H1 (cell line): ENCODE data around the gene ABCA13.

ENCODE experiments used
- BRCA1 ChIP-seq: IDR thresholded peaks from 2 replicates; pipeline ENCODE4 v1.6.1; 2012; ENCODE audit warnings: low read depth, low read length, improper control_type of control experiment
- CHD2 ChIP-seq: IDR thresholded peaks from 2 replicates; pipeline ENCODE4 v1.6.1; 2012; ENCODE audit warnings: low read length, improper control_type of control experiment
- CREB1 ChIP-seq: IDR thresholded peaks from 2 replicates; pipeline ENCODE4 v1.6.1; 2012; ENCODE audit warnings: inconsistent platforms
- CTCF ChIP-seq, 3 experiments: IDR thresholded peaks; 1 replicate in 2 of 3; 2 replicates in 1 of 3; pipeline versions ENCODE4 v1.5.1 to v1.6.1; 2011; ENCODE audit warnings: low read length in 3 of 3, mild to moderate bottlenecking in 3 of 3, inconsistent platforms in 2 of 3, low read depth in 1 of 3, moderate library complexity in 1 of 3; ENCODE audit not compliant: insufficient read depth in 1 of 3; ENCODE audit errors: control extremely low read depth in 1 of 3
- HDAC6 ChIP-seq: IDR thresholded peaks from one replicate; pipeline ENCODE4 v1.7.1; 2012; ENCODE audit warnings: low read depth, mild to moderate bottlenecking, inconsistent platforms, low read length, moderate library complexity
- KDM5A ChIP-seq: fragments of 200-600 bp; IDR thresholded peaks from 2 replicates; pipeline ENCODE4 v1.7.1; 2012; ENCODE audit warnings: mild to moderate bottlenecking, low read length, inconsistent platforms, mixed read lengths
- POLR2A ChIP-seq, 2 experiments: IDR thresholded peaks; 1 replicate in 1 of 2; 2 replicates in 1 of 2; pipeline ENCODE4 v1.6.1; 2011; ENCODE audit warnings: low read depth in 2 of 2, low read length in 2 of 2, mild to moderate bottlenecking in 2 of 2; ENCODE audit errors: control extremely low read depth in 1 of 2
- POLR2AphosphoS5 ChIP-seq: IDR thresholded peaks from 2 replicates; pipeline ENCODE4 v1.6.1; 2011; ENCODE audit warnings: low read depth, low read length
- RFX5 ChIP-seq: IDR thresholded peaks from 2 replicates; pipeline ENCODE4 v1.6.1; 2011; ENCODE audit warnings: low read depth, low read length, improper control_type of control experiment, borderline replicate concordance
- SAP30 ChIP-seq: fragments of 300-600 bp; sonication (generic); IDR thresholded peaks from 2 replicates; pipeline ENCODE4 v1.7.1; 2012; ENCODE audit warnings: low read length, moderate library complexity, mild to moderate bottlenecking, inconsistent platforms; ENCODE audit not compliant: insufficient read depth, insufficient replicate concordance
- SIRT6 ChIP-seq: IDR thresholded peaks from one replicate; pipeline ENCODE4 v1.7.1; 2012; ENCODE audit warnings: low read length, inconsistent platforms
- SIX5 ChIP-seq: IDR thresholded peaks from 2 replicates; pipeline ENCODE4 v1.6.1; 2011; ENCODE audit warnings: mild to moderate bottlenecking, low read depth, low read length
- SP1 ChIP-seq: IDR thresholded peaks from 2 replicates; pipeline ENCODE4 v1.6.1; 2011; ENCODE audit warnings: low read depth, low read length
- SRF ChIP-seq: IDR thresholded peaks from 2 replicates; pipeline ENCODE4 v1.6.1; 2011; ENCODE audit warnings: mild to moderate bottlenecking, low read depth, low read length, moderate library complexity

DNA sequence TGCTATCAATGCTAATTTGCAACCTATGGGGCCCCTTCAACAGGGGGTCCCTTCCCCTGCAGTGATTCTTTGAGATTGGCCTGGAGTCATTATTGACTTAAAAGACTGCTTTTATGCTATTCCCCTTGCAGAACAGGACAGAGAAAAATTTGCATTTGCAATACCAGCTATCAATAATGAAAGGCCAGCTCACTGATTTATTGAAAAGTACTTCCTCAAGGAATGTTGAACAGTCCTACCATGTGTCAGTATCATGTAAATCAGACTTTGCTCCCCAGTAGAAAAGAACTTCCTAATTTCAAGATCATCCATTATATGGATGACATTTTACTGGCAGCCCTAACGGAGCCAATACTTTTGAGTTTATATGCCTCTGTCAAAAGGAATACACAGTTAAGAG, 29.7 kb upstream of the ABCA13 start:
- TF ChIP-seq CREB1 (no peak), CTCF (IDR thresholded peaks at IDR 0.05; ENCODE audit: control extremely low read depth in 1 of 3, insufficient read depth in 1 of 3, low read depth in 1 of 3, low read length in 3 of 3) (no peak), CHD2 (no peak), SAP30 (no peak), SIX5 (no peak), POLR2A (IDR thresholded peaks at IDR 0.05; ENCODE audit: control extremely low read depth in 1 of 2, low read depth in 2 of 2, low read length in 2 of 2) (no peak), BRCA1 (no peak), KDM5A (no peak), SP1 (no peak), POLR2AphosphoS5 (no peak), HDAC6 (no peak), SRF (no peak), RFX5 (no peak), SIRT6 (no peak)
